Adrenal gland (tissue), 12 donors: ENCODE measurements around the gene VAPB. TPM values are rescaled to one million over a fixed set of nuclear protein-coding genes. Genes with fewer than 3 reads are reported as not detected.
A peak's percentile ranks its signal among the peaks of the same experiment; 100 is the strongest.

Experiments used
- DNase-seq, 7 donors: peaks; one replicate each; pipeline ENCODE4 v3.0.0-alpha.2; 2019 to 2020
- H3K27ac ChIP-seq, 5 donors: fragments of 200-600 bp; sonication (generic) in 4 of 5; 1 replicate in 3 of 5; 2 replicates in 2 of 5; pipeline versions ENCODE4 v1.5.1 to v1.8.0; 2016 to 2020; ENCODE audit warnings: mild to moderate bottlenecking in 1 of 5
- H3K27me3 ChIP-seq: fragments of 200-600 bp; 2 replicates; pipeline ENCODE4 v1.8.0; 2021
- H3K36me3 ChIP-seq, 2 donors: fragments of 200-600 bp; replicated peaks in 1 of 2; 1 replicate in 1 of 2; 2 replicates in 1 of 2; pipeline versions ENCODE4 v1.5.1 to v1.8.0; 2018 to 2022
- H3K4me1 ChIP-seq, 2 donors: fragments of 200-600 bp; replicated peaks in 1 of 2; 1 replicate in 1 of 2; 2 replicates in 1 of 2; pipeline versions ENCODE4 v1.5.1 to v1.8.0; 2018 to 2021
- H3K4me3 ChIP-seq, 4 donors: fragments of 200-600 bp; sonication (generic) in 3 of 4; one replicate each; pipeline ENCODE4 v1.5.1; 2016 to 2018
- H3K9me3 ChIP-seq, 3 donors: fragments of 200-600 bp; sonication (generic) in 1 of 3; replicated peaks in 1 of 3; 1 replicate in 2 of 3; 2 replicates in 1 of 3; pipeline versions ENCODE4 v1.5.1 to v1.8.0; 2016 to 2021
- POLR2A ChIP-seq, 2 donors: fragments of 450-650 bp; IDR thresholded peaks; one replicate each; pipeline ENCODE4 v1.6.1; 2017; ENCODE audit warnings: antibody characterized with exemption in 2 of 2, mild to moderate bottlenecking in 2 of 2, moderate library complexity in 1 of 2
- WGBS, 4 donors: extraction: QIAGEN DNeasy Blood & Tissue Kit in 2 of 4; methylation state at CpG; one replicate each; pipeline versions ENCODE4 v1.1.5 to v1.1.7; 2013 to 2017; 5-methylcytosine and 5-hydroxymethylcytosine counted together
- intact Hi-C, 2 donors: fragments of 100-400 bp; cut with DNase I; formaldehyde crosslinking; loops; one replicate each; pipeline versions ENCODE4 v1.14.1 to v1.15.0; 2022 to 2023
- polyA plus RNA-seq, 3 donors: library from polyadenylated mRNA; stranded (reverse); fragments of 200-250 nt in 2 of 3; fragments of 350-450 nt in 1 of 3; fragmentation: Illumina TruSeq in 1 of 3; extraction: RNeasy Lipid Tissue Mini Kit (QIAGEN cat#74804) in 1 of 3; gene quantifications; one replicate each; pipeline ENCODE4 v1.2.3, GENCODE V29; 2013 to 2014
- total RNA-seq, 9 donors: library from RNA; depleted of rRNA in 4 of 9; stranded (reverse); fragments of >200 nt in 4 of 9; fragments of 120-200 nt in 1 of 9; fragmentation: NEBNext Ultra II Directional in 1 of 9; extraction: Animal tissue kit (Norgen Biotek cat#: 25700) in 1 of 9; gene quantifications; one replicate each; pipeline versions ENCODE4 v1.1.0 to v1.2.4, GENCODE V29; 2013 to 2023
- TF ChIP-seq, protein P1 (sequence below), 6 experiments: fragments of 450-650 bp in 4 of 6; fragments of 200-600 bp in 2 of 6; sonication (generic) in 1 of 6; IDR thresholded peaks; 1 replicate in 5 of 6; 2 replicates in 1 of 6; pipeline versions ENCODE4 v1.5.1 to v1.8.0; 2016 to 2021; ENCODE audit warnings: antibody characterized with exemption in 6 of 6, mild to moderate bottlenecking in 2 of 6, moderate library complexity in 1 of 6
- donor health status: healthy with polysubstance abuse.
- donor health status: Bipolar disorder and iron deficiency.
- donor health status: DM: yes; HTN: yes; CAD: no.
- donor health status: DM: no; HTN: no; CAD: no.
- donor health status: DM: no; HTN: no; CAD: no.
- donor health status: DM: yes; HTN: yes; CAD: no.

VAPB gene
- total and polyA plus RNA-seq, 12 donors: 24.6 to 162 (median 40.3) TPM

DNA sequence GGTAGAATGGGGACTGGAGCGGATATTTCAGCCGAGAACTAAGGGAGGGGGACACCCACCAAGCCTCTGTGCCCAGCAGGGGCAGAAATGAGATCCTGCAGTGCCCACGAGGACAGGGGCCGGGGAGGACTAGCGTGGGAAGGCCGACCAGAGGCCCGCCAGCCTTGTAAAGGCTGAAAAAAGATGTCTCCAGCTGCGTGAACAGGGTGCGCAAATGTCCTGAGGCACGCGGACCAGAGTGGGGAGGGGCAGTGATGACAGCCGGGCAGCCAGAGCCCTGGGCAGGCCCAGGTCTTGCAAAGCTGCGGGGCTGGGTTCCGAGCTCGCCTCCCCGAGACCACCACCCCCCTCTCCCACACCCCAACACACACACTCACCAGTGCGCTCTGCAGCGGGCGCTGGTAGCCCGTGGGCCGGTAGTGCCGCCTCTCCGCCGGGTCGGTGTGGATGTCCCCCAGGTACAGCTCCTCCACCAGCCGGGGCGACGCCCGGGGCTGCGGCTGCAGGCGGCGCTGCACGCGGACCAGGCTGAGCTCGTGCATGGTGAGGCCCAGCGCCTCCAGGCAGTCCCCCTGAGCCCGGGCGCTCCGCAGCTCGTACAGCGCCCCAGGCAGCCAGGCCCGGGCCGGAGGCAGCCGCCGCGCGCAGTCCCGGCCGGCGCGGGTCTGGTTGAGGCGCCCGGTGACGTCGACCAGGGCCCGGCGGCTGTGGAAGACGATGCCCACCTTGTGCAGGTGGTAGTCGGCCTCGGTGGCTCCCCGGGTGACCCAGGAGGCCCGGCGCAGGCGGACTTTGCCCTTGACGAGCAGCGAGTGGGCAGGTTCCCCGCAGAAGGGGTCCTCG lies 77.9 kb downstream of the VAPB start:
- Histone ChIP-seq H3K36me3 (no peaks in the 10 kb centered on the region), H3K27ac (no peak overlapping the region), H3K4me3 (no peak overlapping the region), H3K27me3 (no peaks in the 10 kb centered on the region), H3K9me3 (no peaks in the 10 kb centered on the region), H3K4me1 (no peaks in the 10 kb centered on the region)
- intact Hi-C loops: no loop called here
- TF ChIP-seq, protein P1, sequence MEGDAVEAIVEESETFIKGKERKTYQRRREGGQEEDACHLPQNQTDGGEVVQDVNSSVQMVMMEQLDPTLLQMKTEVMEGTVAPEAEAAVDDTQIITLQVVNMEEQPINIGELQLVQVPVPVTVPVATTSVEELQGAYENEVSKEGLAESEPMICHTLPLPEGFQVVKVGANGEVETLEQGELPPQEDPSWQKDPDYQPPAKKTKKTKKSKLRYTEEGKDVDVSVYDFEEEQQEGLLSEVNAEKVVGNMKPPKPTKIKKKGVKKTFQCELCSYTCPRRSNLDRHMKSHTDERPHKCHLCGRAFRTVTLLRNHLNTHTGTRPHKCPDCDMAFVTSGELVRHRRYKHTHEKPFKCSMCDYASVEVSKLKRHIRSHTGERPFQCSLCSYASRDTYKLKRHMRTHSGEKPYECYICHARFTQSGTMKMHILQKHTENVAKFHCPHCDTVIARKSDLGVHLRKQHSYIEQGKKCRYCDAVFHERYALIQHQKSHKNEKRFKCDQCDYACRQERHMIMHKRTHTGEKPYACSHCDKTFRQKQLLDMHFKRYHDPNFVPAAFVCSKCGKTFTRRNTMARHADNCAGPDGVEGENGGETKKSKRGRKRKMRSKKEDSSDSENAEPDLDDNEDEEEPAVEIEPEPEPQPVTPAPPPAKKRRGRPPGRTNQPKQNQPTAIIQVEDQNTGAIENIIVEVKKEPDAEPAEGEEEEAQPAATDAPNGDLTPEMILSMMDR (IDR thresholded peaks at IDR 0.05): no peak
- no peak for TF ChIP-seq POLR2A (IDR thresholded peaks at IDR 0.05)
- no peak for DNase-seq
- WGBS, 4 donors: 67 to 92% (median 80%) methylated on average over 14 to 68 of the region's 68 CpGs

GRCh38 chr20:58467572-58468527 lies 78.8 kb downstream of the VAPB start:
- intact Hi-C loops: no loop called here
- no peaks in the 10 kb centered on the region for H3K36me3 ChIP-seq
- no peaks in the 10 kb centered on the region for H3K27me3 ChIP-seq
- no peak overlapping the region for H3K4me3 ChIP-seq
- WGBS, 4 donors: 64 to 75% (median 71%) methylated on average over 18 to 28 of the region's 28 CpGs
- TF ChIP-seq, protein P1 (IDR thresholded peaks at IDR 0.05): no peak
- TF ChIP-seq POLR2A (IDR thresholded peaks at IDR 0.05): no peak
- peak in 2 of 7 donors; percentile 26 to 37 for DNase-seq
- no peaks in the 10 kb centered on the region for H3K9me3 ChIP-seq
- no peak overlapping the region for H3K27ac ChIP-seq
- no peaks in the 10 kb centered on the region for H3K4me1 ChIP-seq

- Histone ChIP-seq H3K27ac (no peak overlapping the region), H3K36me3 (no peaks in the 10 kb centered on the region), H3K27me3 (no peaks in the 10 kb centered on the region), H3K4me3 (no peak overlapping the region), H3K4me1 (no peaks in the 10 kb centered on the region), H3K9me3 (no peaks in the 10 kb centered on the region)
- DNase-seq: no peak
- TF ChIP-seq, protein P1 (IDR thresholded peaks at IDR 0.05): no peak
- TF ChIP-seq POLR2A (IDR thresholded peaks at IDR 0.05): no peak
- 84 to 93% (median 89%) methylated on average over 6 to 12 of the region's 12 CpGs for WGBS, 4 donors
- intact Hi-C loops: no loop called here
Observed at GRCh38 chr20:58469616-58470015, 80.6 kb downstream of the VAPB start.
